A673 (cell line): Measurements from ENCODE around the gene SLC40A1. TPM values are rescaled to one million over a fixed set of nuclear protein-coding genes. Genes with fewer than 3 reads are reported as not detected.

Source experiments
- BruUV-seq: library from RNA; stranded (reverse); fragments of 400-500 nt; replicated peaks from 2 replicates; lab custom pipeline; 2021; lab: Mats Ljungman, UMichigan
- CTCF ChIA-PET: fragments of 300-600 bp; sonication (Branson Sonifier 250); formaldehyde crosslinking; loops from one replicate; lab custom pipeline; 2022; ENCODE audit warnings: antibody characterized with exemption; lab: Charles Lee
- POLR2A ChIA-PET: fragments of 300-600 bp; sonication (Branson Sonifier 250); formaldehyde crosslinking; loops from one replicate; lab custom pipeline; 2022; ENCODE audit warnings: antibody characterized with exemption; ENCODE audit not compliant: low non-redundant PET; lab: Charles Lee
- DNase-seq: peaks from one replicate; pipeline ENCODE4 v3.0.0-alpha.2; 2015; ENCODE audit warnings: low spot score
- H3K27ac ChIP-seq: fragments of 200-600 bp; sonication (generic); 2 replicates; pipeline ENCODE4 v1.5.1; 2016; ENCODE audit warnings: mixed run types, low read depth, mild to moderate bottlenecking, mixed read lengths, antibody characterized with exemption, low read length; ENCODE audit not compliant: poor library complexity, severe bottlenecking
- H3K27me3 ChIP-seq: fragments of 200-600 bp; sonication (generic); replicated peaks from 2 replicates; pipeline ENCODE4 v1.6.1; 2017; ENCODE audit warnings: mixed run types, low read depth, mild to moderate bottlenecking, mixed read lengths, antibody characterized with exemption, low read length; ENCODE audit not compliant: insufficient read depth, poor library complexity
- H3K36me3 ChIP-seq: fragments of 200-600 bp; sonication (generic); 2 replicates; pipeline ENCODE4 v1.6.1; 2016; ENCODE audit warnings: mixed run types, mild to moderate bottlenecking, mixed read lengths, antibody characterized with exemption, low read length; ENCODE audit not compliant: insufficient read depth, poor library complexity, severe bottlenecking
- H3K4me1 ChIP-seq: fragments of 200-600 bp; sonication (generic); 2 replicates; pipeline ENCODE4 v1.6.1; 2017; ENCODE audit warnings: mixed run types, mild to moderate bottlenecking, mixed read lengths, antibody characterized with exemption, low read length; ENCODE audit not compliant: insufficient read depth, poor library complexity, severe bottlenecking
- H3K4me3 ChIP-seq: fragments of 200-600 bp; sonication (generic); 2 replicates; pipeline ENCODE4 v1.5.1; 2016; ENCODE audit warnings: low read depth, mixed run types, mild to moderate bottlenecking, mixed read lengths, low read length; ENCODE audit not compliant: poor library complexity, severe bottlenecking
- H3K9me3 ChIP-seq: fragments of 200-600 bp; sonication (generic); 2 replicates; pipeline ENCODE4 v1.6.1; 2016; ENCODE audit warnings: mixed run types, low read depth, mild to moderate bottlenecking, mixed read lengths, antibody characterized with exemption, low read length; ENCODE audit not compliant: poor library complexity, severe bottlenecking
- EZH2 ChIP-seq: fragments of 200-600 bp; sonication (generic); IDR thresholded peaks from 2 replicates; pipeline ENCODE4 v1.6.1; 2017; ENCODE audit warnings: borderline replicate concordance, low read depth, mild to moderate bottlenecking, mixed read lengths, antibody characterized with exemption, low read length; ENCODE audit not compliant: poor library complexity, severe bottlenecking
- intact Hi-C: fragments of 100-400 bp; cut with micrococcal nuclease; formaldehyde crosslinking; loops from one replicate; pipeline ENCODE4 v1.10.0; 2022; ENCODE audit not compliant: unreplicated experiment
- total RNA-seq: library from RNA; stranded (reverse); gene quantifications from 2 replicates; pipeline ENCODE4 v1.2.3, GENCODE V29; 2021
- TF ChIP-seq, protein P1 (sequence below): fragments of 300-800, 200-600 bp; sonication (generic); conservative IDR thresholded peaks from 2 replicates; pipeline ENCODE4 v1.5.1; 2017; ENCODE audit warnings: low read depth, mild to moderate bottlenecking, antibody characterized with exemption, low read length, moderate library complexity, mixed read lengths

The SLC40A1 gene
- total RNA-seq, 1 experiment from 2014 or later = 1.9 TPM

DNA sequence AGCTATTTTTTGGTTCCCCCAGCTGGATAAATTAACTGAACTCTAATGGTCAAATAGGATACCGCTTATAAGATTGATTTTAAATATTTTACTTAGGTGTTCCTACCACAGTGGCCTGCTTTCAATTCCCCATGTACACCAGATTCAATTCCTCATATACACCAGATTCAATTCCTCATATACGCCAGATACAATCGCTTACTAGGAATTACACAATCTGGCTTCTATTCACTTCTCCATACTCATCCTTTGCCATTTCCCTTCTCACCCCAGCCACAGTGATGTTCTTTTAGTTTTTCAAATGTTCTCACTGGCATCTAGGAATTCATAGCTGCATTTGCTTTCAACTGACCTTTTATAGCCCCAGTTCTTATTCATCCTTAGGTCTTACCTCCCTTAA, 66.5 kb downstream of the SLC40A1 start:
- no peaks in the 10 kb centered on the region for H3K4me1 ChIP-seq
- H3K4me3 ChIP-seq = no peak overlapping the region
- no peaks in the 10 kb centered on the region for H3K36me3 ChIP-seq
- H3K27ac ChIP-seq = no peak overlapping the region
- intact Hi-C loops = no loop called here
- ChIA-PET POLR2A (no interaction called here), CTCF (no interaction called here)
- DNase-seq = no peak
- BruUV-seq = no TSS peak
- no peaks in the 10 kb centered on the region for H3K27me3 ChIP-seq
- no peaks in the 10 kb centered on the region for H3K9me3 ChIP-seq
- no peak for TF ChIP-seq EZH2
- TF ChIP-seq, protein P1, sequence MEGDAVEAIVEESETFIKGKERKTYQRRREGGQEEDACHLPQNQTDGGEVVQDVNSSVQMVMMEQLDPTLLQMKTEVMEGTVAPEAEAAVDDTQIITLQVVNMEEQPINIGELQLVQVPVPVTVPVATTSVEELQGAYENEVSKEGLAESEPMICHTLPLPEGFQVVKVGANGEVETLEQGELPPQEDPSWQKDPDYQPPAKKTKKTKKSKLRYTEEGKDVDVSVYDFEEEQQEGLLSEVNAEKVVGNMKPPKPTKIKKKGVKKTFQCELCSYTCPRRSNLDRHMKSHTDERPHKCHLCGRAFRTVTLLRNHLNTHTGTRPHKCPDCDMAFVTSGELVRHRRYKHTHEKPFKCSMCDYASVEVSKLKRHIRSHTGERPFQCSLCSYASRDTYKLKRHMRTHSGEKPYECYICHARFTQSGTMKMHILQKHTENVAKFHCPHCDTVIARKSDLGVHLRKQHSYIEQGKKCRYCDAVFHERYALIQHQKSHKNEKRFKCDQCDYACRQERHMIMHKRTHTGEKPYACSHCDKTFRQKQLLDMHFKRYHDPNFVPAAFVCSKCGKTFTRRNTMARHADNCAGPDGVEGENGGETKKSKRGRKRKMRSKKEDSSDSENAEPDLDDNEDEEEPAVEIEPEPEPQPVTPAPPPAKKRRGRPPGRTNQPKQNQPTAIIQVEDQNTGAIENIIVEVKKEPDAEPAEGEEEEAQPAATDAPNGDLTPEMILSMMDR = no peak

DNA sequence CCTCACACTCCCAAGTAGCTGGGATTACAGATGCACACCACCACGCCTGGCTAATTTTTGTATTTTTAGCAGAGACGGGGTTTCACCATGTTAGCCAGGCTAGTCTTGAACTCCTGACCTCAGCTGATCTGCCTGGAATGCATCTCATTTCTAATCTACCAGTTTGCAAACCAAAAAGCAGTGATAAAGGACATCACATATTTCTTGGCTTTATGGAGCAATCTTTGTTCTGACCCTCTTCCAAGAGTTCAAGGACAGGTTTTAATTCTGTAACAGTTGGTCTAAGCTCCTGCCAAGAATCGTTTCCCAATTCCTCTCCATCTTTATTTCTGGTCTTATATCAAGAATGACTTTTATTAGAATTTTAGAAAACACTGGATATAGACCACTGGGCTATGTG, 67.7 kb downstream of the SLC40A1 start:
- no peaks in the 10 kb centered on the region for H3K27me3 ChIP-seq
- TF ChIP-seq EZH2 = no peak
- TF ChIP-seq, protein P1 = no peak
- H3K4me1 ChIP-seq = no peaks in the 10 kb centered on the region
- no peaks in the 10 kb centered on the region for H3K36me3 ChIP-seq
- ChIA-PET POLR2A (no interaction called here), CTCF (no interaction called here)
- no peak overlapping the region for H3K27ac ChIP-seq
- BruUV-seq = no TSS peak
- intact Hi-C loops = no loop called here
- H3K9me3 ChIP-seq = no peaks in the 10 kb centered on the region
- no peak for DNase-seq
- no peak overlapping the region for H3K4me3 ChIP-seq

DNA sequence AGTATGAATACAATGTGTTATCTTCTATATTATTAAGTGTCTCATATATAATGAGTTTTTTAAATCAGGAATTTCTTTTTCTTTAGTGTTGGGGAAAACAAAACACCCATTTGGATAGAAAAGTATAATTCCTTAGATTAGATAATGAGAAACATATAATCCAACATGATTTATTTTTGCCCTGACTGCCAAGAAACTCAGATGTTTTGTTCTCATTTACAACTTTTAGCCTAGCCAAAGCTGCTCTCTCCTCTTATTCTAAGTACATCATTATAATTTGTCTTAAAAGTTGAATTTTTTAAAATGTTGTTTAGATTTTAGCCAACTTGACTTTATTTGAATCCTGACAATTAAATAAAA, 68.6 kb downstream of the SLC40A1 start:
- POLR2A ChIA-PET = interaction anchor here (0.5 kb wide), 1 partner anchor 1201 kb away, joined by 3 read pairs; no protein-coding TSS in a partner anchor
- TF ChIP-seq, protein P1 = no peak
- TF ChIP-seq EZH2 = no peak
- DNase-seq = no peak
- CTCF ChIA-PET = no interaction called here
- Histone ChIP-seq H3K9me3 (no peaks in the 10 kb centered on the region), H3K27ac (no peak overlapping the region), H3K27me3 (no peaks in the 10 kb centered on the region), H3K4me3 (no peak overlapping the region), H3K36me3 (no peaks in the 10 kb centered on the region), H3K4me1 (no peaks in the 10 kb centered on the region)
- no TSS peak for BruUV-seq
- intact Hi-C loops = no loop called here
